Measurements from ENCODE around the gene PARD3.

- TF ChIP-seq POLR2AphosphoS5 (IDR thresholded peaks at IDR 0.05) = no peak
- TF ChIP-seq POLR2A (IDR thresholded peaks at IDR 0.05) = no peak
Measured at GRCh38 chr10:34543716-34544115, 271.4 kb downstream of the PARD3 start.
